Measurements from ENCODE around the gene RNU1-2.
"Not testable (repeated sequence)": the region's sequence is repeated elsewhere in the genome, so short reads cannot be mapped to it uniquely, and the experiment has no call there.

DNA sequence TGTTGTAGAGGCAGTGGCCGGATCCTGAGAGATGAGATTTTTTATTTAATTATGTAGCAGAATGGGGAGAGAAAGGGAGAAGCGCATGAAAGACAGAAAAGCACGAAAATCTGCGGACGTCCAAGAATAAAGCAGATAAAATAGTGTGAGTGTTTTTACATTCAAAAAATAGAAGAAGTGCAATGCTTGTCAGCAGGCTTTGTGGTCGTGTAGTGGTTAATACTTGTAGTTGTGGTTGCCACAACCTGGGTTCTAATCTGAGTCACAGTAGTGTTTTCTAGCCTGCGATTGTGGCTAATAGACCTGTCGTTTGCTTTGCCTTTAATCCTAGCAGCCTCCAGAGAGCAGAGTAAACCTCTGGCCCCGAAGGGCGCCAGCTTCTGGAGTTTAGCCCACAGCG lies 32.8 kb upstream of the RNU1-2 start:
- not testable (repeated sequence) for TF ChIP-seq EZH2 (optimal IDR thresholded peaks at IDR 0.05; ENCODE audit: low read depth, low read length)
- TF ChIP-seq, protein P1, sequence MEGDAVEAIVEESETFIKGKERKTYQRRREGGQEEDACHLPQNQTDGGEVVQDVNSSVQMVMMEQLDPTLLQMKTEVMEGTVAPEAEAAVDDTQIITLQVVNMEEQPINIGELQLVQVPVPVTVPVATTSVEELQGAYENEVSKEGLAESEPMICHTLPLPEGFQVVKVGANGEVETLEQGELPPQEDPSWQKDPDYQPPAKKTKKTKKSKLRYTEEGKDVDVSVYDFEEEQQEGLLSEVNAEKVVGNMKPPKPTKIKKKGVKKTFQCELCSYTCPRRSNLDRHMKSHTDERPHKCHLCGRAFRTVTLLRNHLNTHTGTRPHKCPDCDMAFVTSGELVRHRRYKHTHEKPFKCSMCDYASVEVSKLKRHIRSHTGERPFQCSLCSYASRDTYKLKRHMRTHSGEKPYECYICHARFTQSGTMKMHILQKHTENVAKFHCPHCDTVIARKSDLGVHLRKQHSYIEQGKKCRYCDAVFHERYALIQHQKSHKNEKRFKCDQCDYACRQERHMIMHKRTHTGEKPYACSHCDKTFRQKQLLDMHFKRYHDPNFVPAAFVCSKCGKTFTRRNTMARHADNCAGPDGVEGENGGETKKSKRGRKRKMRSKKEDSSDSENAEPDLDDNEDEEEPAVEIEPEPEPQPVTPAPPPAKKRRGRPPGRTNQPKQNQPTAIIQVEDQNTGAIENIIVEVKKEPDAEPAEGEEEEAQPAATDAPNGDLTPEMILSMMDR (IDR thresholded peaks at IDR 0.05; ENCODE audit: low read length) = not testable (repeated sequence)
